HG03095 (cell line): Measurements from ENCODE around the gene ATP10A.
"Not testable (repeated sequence)": the region's sequence is repeated elsewhere in the genome, so short reads cannot be mapped to it uniquely, and the experiment has no call there.

ENCODE experiments used
- ATAC-seq: cut with Tn5 transposase; IDR thresholded peaks from one replicate; pipeline ENCODE4 v1.9.1; 2021; ENCODE audit warnings: moderate library complexity; ENCODE audit not compliant: unreplicated experiment

Gene ATP10A

GRCh38 chr15:25667829-25668228 lies 195.3 kb downstream of the ATP10A start:
- no peak for ATAC-seq

GRCh38 chr15:25665913-25666312 lies 197.2 kb downstream of the ATP10A start:
- no peak for ATAC-seq

DNA sequence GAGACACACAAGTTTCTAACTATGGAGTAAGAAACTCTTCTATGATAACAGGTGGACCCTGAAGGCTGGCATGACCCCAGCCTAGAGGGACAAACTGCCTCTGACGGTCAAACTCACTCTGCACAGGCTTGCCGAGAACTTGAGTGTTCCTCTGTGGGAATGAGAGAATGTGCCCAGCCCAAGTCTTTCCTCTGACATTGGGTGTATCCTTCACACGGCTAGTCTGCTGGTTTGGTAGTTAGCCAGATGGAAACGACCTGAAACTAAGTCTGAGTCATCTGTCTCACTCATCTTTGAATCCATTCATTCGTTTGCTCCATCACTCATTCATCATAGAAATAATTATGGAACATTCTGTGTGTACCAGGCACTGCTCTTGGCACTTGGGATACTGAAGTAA lies 198.4 kb downstream of the ATP10A start:
- no peak for ATAC-seq

DNA sequence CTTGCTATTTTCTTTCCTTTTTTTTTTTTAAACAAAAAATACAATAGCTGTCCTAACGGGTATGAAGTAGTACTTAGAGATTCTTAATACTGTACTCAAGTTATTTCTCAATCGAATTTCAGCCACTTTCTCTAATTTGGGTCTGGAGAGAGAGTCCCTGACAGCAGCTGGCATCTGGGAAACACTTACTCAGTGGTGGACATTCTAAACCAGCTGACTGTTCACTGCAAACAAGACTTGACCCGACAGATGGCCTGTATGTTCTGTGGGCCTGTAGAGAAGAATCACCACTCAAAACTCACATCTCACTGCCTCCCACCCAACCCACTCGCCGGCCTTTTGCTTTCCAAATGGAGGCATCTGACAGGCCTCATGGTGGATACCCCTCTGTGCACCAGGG lies 199.6 kb downstream of the ATP10A start:
- no peak for ATAC-seq

GRCh38 chr15:25661898-25662297 lies 201.2 kb downstream of the ATP10A start:
- no peak for ATAC-seq

DNA sequence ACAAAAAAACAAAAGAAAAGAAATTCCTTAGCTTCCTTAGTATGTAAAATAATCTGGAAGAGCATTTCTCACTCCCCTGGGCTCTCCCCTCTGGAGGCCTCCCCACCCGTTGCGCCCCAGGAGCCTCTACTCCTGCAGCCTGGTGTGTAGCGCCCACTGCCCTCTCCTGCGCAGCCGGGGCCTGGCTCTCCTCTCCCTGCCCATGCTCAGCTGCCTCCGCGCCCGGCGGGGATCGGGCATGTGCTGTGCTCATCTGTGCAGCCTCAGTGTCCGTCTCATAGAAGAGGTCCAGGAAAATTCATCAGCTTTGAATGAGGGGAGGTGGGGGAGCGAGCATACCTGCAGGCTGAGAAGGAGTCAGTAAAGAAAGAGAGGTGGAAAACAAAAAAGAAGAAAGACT lies 203.9 kb downstream of the ATP10A start:
- no peak for ATAC-seq

DNA sequence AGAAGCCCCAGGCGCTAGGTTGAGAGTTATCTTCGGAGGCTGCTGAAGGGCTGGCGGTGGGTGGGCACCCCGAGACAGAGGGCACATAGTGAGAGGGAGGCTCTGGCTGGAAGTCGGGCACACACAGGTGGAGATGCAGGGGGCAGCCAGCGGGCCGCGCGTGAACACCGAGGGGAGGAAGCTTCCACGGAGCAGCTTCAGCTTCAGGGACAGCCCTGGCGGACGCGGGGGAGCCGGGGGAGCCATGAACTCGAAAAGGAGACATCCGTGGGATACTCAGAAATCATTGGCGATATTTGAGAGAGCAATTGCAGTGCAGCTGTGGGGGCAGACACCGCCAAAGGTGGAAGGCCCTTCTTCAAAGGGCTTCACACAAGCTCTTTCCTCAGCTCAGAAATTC lies 204.6 kb downstream of the ATP10A start:
- ATAC-seq: no peak

DNA sequence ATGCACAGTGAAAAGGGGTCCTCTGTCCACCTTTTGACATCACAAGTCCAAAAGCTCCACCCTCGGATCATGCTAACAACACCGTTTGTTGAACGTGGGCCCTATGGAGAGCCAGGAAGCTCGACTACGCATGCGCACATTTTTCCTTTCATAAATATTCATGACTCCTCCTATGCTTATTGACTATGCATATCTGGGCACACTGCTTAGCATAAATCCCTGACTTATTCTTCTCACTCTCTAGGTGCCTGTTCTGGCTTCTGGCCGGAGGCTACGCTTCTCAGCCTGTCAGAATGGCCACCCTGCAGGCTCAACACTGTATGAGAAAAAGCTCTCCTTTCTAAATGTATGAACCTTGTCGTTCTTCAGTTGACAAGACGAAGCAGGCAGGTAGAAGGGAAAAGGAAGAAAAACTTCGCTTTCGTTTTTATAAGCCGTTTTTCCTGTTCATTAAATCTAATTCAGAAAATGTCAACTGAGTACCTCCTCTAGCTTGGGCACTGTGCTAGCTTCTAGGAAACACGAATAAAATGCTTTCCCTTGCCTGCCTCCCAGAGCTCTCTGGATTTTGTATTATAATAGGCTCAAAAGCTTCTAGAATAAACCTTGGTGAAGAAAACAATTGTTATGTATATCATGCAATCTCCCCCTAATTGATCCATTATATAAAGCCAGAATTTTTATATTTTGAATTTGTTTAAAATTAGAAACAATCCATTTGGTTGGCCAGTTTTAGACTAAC lies 207.7 kb downstream of the ATP10A start:
- ATAC-seq: no peak

GRCh38 chr15:25653371-25653770 lies 209.8 kb downstream of the ATP10A start:
- ATAC-seq: no peak

DNA sequence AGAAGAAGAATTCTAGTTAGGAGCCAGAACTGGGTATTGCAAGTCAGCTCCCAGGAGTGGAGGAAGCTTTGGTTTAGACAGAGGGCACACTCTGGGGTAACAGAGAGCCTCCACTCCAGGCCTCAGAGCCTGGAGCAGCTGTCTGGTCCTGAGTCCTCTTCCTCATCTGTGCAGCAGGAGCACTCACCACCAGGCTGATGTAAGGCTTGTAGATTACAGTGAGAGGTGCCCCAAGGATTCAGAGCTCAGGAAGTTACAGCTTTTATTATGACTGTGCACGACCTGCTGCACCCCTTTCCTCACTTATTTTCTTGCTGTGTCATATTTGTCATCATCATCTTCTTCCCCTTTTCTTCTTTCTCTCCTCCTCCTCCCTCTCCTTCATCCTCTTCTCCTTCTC lies 210.4 kb downstream of the ATP10A start:
- no peak for ATAC-seq

DNA sequence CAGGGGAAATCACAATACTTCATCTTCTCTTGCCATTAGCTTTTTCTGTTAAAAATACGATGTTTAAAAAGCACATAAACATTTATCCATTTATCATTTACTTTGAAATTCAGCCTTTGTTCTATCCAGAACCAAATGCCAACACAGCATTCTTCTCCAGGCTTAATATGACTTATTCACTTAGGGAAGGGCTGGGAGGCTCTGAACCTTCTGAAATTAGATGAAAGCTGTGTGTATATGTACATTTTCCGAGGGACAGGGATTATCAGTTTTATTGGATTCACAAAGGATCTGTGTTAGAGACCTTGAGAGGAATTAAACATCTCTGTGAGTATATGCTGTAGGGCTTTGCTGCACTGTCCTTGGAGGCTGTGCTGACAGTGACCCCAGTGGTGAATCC lies 213.7 kb downstream of the ATP10A start:
- no peak for ATAC-seq

DNA sequence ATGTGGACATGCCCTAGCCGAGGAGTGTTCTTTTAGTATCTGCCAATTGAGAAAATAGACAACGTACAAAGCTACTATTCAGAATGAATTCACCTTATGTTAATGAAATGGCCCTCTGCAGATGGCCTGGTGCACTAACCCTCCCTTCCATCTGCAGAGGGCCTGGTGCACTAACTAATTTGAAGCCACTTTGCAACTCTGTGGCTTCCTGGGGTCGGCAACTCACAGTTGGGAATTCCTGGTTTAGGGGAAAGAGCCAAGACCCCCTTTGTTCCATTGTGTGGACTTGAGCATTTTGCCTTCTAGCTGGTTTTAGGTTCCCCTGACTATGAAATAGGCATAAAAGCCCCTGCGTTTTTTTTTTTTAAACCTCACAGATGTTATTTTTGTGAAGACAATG lies 220.0 kb downstream of the ATP10A start:
- ATAC-seq: no peak

GRCh38 chr15:25641762-25642161 lies 221.4 kb downstream of the ATP10A start:
- no peak for ATAC-seq

DNA sequence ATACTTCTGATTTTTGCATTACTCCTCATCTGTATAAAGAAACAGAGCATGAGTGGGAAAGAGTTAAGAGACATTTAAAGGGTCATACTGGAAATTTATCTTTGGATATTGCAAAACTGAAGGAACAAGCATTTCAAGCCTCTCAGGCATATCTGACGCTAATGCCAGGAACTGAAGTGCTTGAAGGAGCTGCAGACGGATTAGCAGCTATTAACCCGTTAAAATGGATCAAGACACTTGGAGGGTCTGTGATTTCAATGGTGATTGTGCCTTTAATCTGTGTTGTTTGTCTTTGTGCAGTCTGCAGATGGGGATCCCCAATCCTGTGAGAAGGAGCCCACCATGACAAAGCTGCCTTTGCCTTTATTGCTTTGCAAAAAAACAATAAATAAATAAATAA lies 221.8 kb downstream of the ATP10A start:
- ATAC-seq: no peak

DNA sequence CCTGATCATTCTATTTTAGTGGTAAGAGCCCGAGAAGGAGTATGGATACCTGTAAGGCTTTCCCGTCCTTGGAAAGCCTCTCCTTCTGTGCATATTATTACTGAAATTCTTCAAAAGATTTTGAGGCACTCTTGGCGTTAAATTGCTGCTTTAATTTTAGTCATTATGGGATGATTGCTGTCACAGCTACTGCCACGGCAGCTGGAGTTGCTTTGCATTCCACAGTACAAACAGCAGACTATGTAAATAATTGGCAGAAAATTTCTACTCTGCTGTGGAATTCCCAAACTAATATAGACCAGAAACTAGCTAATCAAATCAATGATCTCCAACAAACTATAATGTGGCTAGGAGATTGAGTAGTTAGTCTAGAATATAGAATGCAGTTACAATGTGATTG lies 222.2 kb downstream of the ATP10A start:
- ATAC-seq: not testable (repeated sequence)

DNA sequence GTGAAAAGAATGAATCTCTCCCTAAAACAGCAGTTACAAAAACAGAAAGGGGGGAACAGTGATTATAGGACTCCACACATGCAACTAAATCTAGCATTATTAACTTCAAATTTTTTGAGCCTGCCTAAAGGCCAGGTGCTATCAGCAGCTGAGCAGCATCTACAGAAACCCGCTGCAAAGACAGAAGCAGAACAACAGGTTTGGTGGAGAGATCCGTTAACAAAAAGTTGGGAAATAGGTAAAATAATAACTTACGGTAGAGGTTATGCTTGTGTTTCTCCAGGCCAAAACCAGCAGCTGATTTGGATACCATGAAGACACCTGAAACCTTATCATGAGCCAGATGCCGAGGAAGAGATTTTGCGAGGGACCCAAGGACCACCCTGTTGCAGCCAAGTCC lies 222.7 kb downstream of the ATP10A start:
- no peak for ATAC-seq

GRCh38 chr15:25636486-25636885 lies 226.6 kb downstream of the ATP10A start:
- ATAC-seq: not testable (repeated sequence)

- ATAC-seq: no peak
Measured at GRCh38 chr15:25635191-25635590, 227.9 kb downstream of the ATP10A start.

DNA sequence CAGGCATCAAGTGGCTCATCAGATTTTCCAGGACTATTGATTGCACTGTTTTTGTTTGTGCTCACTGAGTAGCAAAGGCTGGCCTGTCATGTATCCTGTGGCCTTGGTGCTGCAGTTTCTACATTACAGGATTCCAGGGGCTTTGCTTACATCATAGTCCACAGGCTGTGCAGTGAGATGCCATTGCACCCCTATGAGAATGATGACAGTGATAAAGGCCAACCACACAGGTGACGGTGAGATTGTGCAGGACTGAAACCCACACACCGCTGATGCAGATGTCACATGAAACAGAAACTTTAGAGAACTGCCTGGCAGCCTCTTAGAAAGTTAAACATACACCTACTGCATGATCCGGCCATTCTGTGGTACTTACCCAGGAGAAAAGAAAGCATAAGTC lies 229.3 kb downstream of the ATP10A start:
- no peak for ATAC-seq

DNA sequence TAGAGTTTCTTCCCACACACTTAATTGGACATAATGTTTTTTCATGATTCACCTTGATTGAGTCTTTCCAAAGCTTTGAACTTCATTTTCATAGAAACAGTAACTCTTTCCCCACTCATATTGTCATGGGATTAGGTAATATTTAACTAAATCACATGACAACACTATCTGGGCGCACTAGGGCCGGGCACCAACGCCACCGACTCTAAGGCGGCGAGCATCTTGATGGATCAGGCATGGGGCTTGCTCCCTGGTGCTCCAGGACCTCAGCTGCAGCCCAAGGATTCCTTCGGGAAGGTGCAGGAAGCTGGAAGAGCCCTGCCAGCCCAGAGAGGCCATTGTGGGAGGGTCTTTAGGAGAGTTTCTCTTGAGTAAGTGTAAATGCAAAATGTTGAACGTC lies 231.2 kb downstream of the ATP10A start:
- ATAC-seq: no peak
